NCI-H187 treated with DMSO at 0.1 percent for 48 hours (cell line): ENCODE measurements around the gene BCAM.
"Not testable (repeated sequence)": the region's sequence is repeated elsewhere in the genome, so short reads cannot be mapped to it uniquely, and the experiment has no call there.

Experiments
- DNase-seq: peaks from one replicate; lab custom pipeline; 2025; lab: John Stamatoyannopoulos, UW

BCAM gene, protein sequence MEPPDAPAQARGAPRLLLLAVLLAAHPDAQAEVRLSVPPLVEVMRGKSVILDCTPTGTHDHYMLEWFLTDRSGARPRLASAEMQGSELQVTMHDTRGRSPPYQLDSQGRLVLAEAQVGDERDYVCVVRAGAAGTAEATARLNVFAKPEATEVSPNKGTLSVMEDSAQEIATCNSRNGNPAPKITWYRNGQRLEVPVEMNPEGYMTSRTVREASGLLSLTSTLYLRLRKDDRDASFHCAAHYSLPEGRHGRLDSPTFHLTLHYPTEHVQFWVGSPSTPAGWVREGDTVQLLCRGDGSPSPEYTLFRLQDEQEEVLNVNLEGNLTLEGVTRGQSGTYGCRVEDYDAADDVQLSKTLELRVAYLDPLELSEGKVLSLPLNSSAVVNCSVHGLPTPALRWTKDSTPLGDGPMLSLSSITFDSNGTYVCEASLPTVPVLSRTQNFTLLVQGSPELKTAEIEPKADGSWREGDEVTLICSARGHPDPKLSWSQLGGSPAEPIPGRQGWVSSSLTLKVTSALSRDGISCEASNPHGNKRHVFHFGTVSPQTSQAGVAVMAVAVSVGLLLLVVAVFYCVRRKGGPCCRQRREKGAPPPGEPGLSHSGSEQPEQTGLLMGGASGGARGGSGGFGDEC

DNA sequence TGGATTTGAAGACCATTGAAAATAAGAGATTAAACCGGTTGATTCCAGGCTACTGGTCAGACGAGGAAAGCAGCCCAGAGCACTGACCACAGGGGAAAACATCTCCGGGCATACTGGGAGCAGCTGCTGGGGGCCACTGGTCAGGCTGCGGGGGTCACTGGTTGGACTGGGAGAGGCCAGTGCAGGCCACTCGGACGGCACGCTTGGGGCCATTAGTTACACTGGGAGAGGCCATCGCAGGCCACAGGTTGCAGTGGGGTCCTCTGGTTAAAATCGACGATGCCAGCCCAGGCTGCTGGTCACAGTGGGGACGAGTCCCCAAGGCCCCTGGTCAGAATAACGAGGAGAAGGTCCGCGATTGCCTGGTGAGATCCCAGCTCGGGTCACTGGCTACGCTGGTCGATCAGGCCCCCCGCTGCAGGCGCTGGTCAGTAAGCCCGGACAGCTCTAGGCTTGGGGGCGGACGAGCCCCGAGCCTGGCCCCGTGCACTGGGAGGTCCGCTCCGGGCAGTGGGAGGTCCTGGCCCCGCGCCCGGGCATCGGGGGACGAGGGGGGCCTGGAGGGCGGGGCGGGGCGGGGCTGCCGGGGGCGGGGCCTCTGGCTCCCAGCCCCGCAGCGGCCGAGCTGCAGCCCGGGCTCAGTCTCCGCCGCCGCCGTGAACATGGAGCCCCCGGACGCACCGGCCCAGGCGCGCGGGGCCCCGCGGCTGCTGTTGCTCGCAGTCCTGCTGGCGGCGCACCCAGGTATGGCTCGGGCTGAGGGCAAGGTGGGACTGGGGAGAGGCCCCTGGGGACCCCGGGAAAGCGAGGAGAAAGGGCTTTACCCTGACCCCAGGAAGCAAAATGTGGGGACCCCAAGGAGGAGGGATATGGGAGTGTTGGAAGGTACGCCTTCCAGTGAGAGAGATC lies at the start of gene BCAM:
Gene BCAM (plus strand): TSS at position 641 of the 909 bp plus-strand sequence. CDS start 22 bp downstream, at position 663.
- no peak for DNase-seq

DNA sequence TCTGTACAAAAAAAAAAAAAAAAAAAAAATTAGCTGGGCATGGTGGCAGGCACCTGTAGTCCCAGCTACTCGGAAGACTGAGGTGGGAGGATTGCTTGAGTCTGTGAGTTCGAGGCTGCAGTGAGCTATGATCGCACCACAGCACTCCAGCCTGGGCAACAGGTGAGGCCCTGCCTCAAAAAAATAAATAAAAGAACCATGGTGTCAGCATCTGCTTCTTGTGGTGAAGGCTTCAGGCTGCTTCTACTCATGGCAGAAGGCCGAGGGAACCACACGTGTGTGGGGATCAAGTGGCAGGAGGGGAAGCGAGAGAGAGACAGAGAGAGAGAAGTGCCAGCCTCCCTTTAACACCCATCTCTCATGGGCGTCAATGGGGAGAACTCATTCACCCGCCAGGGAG lies 46.9 kb upstream of the BCAM start:
- no peak for DNase-seq

DNA sequence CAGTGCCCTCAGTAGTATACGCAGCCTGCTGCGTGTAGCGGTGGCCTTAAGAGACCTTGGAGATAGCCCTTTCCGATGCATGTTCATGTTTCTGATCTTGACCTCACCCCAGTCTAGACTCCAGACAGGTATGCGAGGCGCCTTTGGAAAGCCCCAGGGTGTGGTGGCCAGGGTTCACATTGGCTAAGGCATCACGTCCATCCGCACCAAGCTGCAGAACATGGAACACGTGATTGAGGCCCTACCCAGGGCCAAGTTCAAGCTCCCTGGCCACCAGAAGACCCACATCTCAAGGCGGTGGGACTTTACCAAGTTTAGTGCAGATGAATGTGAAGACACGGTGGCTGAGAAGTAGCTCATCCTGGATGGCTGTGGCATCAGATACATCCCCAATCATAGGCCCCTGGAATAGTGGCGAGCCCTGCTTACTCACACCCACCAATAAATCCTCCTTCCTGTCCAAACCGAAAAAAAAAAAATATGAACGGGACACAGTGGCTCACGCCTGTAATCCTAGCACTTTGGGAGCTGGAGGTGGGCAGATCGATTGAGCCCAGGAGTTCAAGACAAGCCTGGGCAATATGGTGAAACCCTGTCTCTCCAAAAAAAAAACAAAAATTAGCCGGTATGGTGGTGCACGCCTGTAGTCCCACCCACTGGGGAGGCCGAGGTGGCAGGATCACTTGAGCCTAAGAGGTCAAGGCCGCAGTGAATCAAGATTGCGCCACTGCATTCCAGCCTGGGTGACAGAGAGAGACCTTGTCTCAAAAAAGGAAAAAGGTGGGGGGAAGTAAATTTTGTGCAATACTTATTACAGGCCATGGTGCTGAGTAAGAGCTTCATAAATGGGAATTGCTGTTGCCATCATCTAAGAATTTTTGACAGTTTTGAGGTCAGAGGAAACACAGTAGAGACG lies 43.6 kb upstream of the BCAM start:
- no peak for DNase-seq

DNA sequence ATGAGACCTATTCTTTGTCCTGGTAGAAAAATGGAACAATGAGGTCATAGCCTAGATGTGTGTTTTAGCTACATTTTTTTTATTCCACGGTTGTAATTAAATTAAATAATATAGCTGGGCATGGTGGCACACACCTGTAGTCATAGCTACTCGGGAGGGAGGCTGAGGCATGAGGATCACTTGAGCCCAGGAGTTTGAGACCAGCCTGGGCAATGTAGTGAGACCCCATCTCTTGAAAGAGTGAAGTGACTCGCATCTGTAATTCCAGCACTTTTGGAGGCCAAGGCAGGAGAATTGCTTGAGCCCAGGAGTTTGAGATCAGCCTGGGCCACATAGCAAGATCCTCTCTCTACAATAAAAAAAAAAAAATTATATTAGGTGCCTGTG lies 43.0 kb upstream of the BCAM start:
- DNase-seq: no peak

DNA sequence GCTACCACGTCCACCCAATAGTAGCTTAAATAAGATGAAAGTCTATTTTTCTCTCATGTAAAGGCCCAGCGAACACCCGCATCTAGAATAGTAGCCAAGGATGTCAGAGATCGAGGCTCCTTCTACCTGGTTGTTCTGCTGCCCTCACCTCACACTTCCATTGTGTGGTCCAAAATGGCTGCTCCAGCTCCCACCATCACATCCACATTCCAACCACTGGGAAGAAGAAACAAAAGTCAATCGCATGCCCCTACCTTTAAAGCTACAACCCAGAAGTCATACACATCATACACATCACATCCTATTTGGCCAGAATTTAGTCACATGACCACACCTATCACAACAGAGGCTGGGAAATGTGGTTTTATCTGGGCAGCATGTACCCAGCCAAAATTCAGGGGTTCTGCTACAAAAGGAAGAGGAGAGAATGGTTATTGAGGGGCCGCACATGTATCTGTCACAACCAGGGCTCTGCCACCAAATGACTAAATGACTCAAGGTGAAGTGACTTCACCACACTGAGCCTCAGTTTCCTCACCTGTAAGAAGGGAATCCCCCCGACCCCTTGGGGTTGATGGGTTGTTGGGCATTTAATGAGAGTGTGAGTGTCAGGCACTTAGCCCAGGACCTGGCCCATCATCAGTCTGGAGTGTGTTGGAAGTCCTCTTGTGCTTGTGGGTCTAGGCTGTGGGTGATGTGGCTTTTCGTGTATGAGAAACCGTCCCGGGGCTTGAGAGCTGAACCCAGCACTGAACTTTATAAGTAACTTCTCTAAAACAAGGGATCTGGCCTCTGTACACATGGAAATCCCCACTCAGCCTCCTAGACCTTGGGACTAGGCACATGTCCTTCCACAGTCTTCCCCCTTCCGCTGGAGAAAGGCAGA lies 41.4 kb upstream of the BCAM start:
- no peak for DNase-seq

DNA sequence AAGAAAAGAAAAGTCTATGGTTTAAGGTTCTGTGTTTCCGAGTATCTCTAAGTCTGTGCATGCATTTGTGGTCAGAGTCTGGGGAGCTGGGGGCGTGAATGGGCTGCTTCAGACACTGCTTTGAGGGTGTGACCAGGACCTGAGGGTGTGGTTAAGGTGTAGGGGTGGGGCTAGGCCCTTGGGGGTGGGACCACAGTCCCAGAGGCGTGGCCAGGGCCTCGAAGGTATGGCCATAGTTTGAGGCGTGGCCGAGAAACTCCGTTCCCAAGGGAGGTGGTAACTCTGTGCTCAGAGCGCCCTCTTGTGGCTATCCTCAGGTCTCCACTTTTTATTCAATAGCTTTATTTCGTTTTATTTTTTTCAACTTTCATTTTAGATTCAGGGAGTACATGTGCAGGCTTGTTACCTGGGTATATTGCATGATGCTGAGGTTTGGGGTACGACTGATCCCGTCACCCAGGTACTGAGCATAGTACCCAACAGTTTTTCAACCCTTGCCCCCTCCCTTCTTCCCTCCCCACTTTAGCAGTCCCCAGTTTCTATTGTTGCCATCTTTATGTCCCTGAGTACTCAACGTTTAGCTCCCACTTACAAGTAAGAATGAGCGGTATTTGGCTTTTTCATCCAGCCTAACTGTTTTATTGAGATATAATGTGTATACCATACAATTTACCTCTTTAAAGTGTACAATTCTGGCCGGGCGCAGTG lies 38.2 kb upstream of the BCAM start:
- DNase-seq: peak; percentile 35

DNA sequence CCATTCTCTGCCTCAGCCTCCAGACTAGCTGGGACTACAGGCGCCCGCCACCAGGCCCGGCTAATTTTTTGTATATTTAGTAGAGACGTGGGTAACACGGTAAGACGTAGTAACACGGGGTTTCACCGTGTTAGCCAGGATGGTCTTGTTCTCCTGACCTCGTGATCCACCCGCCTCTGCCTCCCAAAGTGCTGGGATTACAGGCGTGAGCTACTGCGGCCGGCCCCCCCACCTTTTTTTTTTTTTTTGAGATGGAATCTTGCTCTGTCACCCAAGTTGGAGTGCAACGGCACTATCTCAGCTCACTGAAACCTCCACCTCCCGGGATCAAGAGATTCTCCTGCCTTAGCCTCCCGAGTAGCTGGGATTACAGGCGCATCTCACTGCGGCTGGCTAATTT lies 36.8 kb upstream of the BCAM start:
- not testable (repeated sequence) for DNase-seq

DNA sequence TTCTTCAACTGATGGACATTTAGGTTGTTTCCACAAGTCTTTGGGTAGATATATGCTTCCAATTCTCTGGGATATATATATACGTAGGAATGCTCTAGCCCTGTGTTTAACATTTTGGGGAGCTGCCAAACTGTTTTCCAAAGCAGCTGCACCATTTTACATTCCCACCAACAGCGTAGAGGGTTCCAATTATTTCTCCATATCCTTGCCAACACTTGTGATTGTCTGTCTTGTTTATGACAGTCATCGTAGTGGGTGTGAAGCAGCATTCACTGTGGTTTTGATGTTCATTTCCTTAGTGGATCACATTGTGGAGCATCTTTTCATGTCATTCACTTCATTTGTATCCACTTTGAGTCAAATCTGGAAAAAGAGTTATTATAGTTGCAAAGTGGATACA lies 35.9 kb upstream of the BCAM start:
- DNase-seq: no peak

DNA sequence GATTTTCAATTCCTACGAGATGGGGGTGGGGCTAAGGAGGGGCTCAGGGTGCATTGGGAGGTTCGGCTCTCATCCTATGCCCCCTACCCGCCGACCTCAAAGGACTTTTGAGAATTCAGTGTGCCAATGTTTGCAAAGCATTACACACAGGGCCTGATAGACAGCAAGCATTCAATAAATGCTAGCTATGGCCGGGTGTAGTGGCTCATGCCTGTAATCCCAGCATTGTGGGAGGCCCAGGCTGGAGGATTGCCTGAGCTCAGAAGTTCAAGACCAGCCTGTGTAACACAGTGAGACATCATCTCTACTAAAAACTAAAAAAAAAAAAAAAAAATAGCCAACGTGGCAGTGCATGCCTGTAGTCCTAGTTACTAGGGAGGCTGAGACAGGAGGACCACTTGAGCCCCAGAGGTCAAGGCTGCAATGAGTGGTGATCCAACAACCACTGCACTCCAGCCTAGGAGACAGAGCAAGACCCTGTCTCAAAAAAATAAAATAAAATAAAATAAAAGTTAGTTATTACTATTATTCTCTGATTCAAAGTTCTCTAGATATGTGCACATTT lies 33.1 kb upstream of the BCAM start:
- no peak for DNase-seq

DNA sequence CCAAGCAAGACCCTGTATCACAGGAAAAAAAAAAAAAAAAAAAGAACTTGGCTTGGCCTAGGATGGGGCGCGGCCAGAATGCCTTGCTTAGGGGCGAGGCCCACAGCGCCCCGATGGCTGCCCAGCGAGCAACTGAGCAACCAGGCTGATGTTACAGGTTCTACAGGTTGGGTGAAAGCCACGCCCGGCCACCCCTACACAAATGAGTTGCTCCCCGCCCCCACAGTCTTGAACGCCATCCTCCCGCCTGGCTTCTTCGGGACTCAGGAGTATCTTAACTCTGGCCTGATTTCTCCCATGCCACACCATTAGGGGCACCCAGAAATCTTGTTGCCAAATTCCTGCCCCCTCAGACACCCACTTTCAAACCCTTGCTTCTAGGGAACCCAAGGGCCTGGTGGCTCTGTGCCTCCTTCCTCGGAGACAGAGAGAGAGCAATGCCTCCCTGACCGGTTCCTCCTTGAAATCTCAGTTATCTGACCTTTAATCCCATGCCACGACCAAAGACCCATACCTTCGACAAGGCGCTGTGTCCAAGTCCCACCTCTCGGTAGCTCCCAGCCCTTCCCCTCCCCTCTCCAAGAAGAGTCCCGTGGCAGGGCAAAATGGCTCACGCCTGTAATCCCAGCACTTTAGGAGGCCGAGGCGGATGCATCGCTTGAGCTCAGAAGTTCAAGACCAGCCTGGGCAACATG lies 32.4 kb upstream of the BCAM start:
- DNase-seq: no peak

DNA sequence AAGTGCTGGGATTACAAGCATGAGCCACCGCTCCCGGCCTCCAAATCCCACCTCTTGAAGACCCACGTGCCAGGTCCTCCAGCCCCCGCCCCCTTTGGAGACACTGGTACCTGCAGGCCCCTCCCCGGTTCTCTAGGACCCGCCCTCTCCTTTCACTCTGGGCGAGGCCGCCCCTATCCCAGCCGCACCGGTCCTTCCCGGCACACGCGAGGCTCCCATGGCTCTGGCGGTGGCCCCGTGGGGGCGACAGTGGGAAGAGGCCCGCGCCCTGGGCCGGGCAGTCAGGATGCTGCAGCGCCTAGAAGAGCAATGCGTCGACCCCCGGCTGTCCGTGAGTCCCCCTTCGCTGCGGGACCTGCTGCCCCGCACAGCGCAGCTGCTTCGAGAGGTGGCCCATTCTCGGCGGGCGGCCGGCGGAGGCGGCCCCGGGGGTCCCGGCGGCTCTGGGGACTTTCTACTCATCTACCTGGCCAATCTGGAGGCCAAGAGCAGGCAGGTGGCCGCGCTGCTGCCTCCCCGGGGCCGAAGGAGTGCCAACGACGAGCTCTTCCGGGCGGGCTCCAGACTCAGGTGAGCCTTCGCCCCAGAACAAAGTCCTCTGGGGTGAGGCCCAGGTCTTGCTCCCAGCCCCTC lies 31.1 kb upstream of the BCAM start, which contains the start of gene CBLC:
Gene CBLC (plus strand): TSS at position 176 of the 633 bp plus-strand sequence. CDS start 42 bp downstream, at position 218.
- no peak for DNase-seq

DNA sequence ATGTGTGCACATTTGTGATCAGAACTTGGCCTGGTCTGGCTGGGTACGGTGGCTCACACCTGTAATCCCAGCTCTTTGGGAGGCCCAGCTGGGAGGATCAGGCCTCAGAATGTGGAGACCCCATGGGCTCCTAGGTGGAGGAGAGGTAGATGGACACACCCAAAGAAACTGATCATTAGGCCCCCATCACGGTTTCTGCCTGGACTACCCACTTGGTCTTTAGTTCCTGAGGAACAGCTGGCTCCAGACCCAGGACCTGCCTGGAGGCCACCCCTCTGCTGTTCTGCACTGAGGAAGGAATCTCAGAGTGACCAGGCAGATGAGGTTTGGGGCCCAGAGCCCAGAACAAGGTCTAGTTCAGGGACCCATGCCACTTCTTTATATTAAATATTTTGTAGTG lies 29.8 kb upstream of the BCAM start:
- DNase-seq: no peak

DNA sequence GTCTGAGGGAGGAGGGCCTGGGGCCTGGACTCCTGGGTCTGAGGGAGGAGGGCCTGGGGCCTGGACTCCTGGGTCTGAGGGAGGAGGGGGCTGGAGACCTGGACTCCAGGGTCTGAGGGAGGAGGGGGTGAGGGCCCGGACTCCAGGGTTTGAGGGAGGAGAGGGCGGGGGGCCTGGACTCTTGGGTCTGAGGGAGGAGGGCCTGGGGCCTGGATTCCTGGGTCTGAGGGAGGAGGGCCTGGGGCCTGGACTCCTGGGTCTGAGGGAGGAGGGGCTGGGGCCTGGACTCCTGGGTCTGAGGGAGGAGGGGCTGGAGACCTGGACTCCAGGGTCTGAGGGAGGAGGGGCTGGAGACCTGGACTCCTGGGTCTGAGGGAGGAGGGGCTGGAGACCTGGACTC lies 27.2 kb upstream of the BCAM start:
- not testable (repeated sequence) for DNase-seq

DNA sequence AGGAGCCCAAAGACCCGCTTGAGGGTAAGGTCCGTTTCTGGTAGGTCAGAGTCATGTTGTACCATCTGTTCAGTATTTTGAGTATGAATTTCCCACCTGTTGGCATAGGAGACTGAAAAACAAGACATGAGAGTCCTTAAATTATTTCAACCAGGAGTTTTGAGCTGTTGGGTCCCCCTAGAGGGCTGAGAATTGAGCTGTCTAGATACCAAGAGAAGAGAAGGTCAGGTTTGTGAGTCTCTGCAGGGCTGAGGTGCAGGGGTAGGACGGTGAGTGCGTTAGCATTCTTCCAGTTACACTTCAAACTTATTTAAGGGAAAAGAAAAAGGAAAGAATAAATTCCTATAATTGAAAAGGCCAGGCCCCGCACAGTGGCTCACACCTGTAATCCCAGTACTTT lies 26.2 kb upstream of the BCAM start:
- DNase-seq: no peak

DNA sequence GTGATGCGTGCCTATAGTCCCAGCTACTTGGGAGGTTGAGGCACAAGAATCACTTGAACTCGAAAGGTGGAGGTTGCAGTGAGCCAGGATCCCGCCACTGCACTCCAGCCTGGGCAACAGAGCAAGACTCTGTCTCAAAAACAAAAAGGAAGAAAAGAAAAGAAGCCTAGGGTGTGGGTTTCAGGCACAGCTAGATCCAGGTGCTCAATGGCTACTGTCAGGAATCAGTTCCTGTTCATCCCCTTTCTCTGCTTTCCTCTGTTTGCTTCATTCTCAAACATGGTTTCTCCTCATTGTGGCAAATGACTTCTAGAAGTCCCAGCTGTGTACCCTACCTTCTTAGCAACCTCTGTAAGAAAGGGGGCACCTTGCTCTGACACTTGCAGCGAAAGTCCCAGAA lies 25.4 kb upstream of the BCAM start:
- DNase-seq: no peak

DNA sequence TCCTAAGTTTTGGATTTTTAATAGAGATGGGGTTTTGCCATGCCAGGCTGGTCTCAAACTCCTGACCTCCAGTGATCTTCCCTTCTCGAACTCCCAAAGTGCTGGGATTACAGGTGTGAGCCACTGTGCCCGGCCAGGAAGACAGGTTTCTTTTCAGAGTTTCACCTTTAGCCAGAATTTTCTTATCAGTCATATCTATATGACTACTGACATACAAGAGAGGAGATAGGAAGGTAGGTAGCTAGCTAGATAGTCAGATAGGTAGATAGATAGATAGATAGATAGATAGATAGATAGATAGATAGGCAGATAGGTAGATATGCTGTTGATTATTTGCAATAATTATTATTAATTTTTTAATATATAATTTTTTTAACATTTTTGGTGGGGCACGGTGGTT lies 23.6 kb upstream of the BCAM start:
- no peak for DNase-seq

DNA sequence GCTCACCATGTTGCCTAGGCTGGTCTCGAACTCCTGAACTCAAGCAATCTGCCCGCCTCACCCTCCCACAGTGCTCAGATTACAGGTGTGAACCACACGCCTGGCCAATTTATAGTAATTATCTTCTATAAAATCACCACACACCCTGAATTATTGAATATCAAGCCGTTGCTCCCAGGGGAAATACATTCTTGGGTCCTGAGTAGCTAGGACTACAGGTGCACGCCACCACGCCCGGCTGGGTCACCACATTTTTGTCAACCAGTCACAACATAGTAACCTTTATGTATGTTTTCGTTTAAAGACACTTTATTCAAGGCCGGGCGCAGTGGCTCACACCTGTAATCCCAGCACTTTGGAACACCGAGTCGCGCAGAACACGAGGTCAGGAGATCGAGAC lies 22.9 kb upstream of the BCAM start:
- no peak for DNase-seq

DNA sequence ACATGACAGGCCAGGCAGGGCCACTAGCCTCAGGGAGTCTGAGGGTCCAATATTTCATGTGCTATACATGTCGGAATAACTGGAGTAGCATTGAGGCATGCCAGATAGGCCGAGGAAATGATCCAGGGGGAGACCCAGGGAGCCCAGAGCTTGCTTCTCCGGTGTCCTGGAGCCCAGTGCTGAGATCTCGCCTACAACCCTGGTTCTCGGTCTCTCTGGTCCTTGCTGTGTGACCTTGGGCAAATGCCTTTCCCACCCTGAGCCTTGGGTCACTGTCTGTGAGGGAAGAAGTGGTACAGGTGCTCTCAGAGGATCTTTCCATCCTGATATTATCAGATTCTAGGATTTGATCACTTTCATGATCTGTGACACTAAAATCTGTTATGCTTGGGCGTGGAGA lies 19.9 kb upstream of the BCAM start:
- DNase-seq: no peak
